RWPE1 (cell line): Measurements from ENCODE around the gene HIBADH.
"Not testable (repeated sequence)": the region's sequence is repeated elsewhere in the genome, so short reads cannot be mapped to it uniquely, and the experiment has no call there.

Experiments used
- CTCF ChIA-PET: fragments of 350-600 bp; sonication (Branson Sonifier 250); formaldehyde crosslinking; extraction: SDS; loops from one replicate; lab custom pipeline; 2021; lab: Yijun Ruan, JAX
- POLR2A ChIA-PET: fragments of 400-600 bp; formaldehyde crosslinking; extraction: SDS; loops from one replicate; lab custom pipeline; 2020; ENCODE audit warnings: antibody characterized with exemption; ENCODE audit not compliant: low non-redundant PET; lab: Yijun Ruan, JAX
- DNase-seq: peaks from one replicate; pipeline ENCODE4 v3.0.0; 2012; ENCODE audit warnings: low spot score
- H3K27ac ChIP-seq: fragments of 450-650 bp; 2 replicates; pipeline ENCODE4 v1.5.1; 2017
- CTCF ChIP-seq: fragments of 450-650 bp; conservative IDR thresholded peaks from 2 replicates; pipeline ENCODE4 v1.5.1; 2017; ENCODE audit warnings: low read depth, mild to moderate bottlenecking

The HIBADH gene

GRCh38 chr7:27677912-27678612, 15.4 kb upstream of the HIBADH start:
- CTCF ChIA-PET: interaction anchor here (0.6 to 1.0 kb wide), 2 partner anchors 45 to 398 kb away, joined by 3 read pairs; no protein-coding TSS in a partner anchor
- POLR2A ChIA-PET: no interaction called here
- peak overlapping the region; percentile 80 for H3K27ac ChIP-seq
- no peak for TF ChIP-seq CTCF
- peak; percentile 96 for DNase-seq

- H3K27ac ChIP-seq, DNase-seq, POLR2A ChIA-PET, CTCF ChIA-PET: not testable (repeated sequence)
Observed at GRCh38 chr7:27674126-27674525, 11.4 kb upstream of the HIBADH start.

GRCh38 chr7:27671675-27672074, 9.0 kb upstream of the HIBADH start:
- POLR2A ChIA-PET: no interaction called here
- no peak for TF ChIP-seq CTCF

DNA sequence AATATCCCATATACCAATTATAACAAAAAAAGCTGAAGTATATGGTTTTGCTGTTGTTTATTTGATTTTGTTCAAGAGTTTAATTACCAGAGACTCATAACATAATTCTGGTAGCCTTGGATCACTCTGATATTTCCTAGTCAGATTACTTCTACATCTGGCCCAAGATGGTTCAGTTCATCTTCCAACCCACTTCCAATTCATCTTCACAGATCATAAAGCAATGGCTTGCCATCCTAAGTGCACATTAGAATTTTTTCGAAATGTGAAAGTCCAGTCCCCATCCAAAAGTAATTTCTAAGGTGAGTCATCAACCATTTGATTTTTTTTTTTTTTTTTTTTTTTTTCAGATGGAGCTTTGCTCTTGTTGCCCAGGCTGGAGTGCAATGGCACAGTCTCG, 8.0 kb upstream of the HIBADH start:
- CTCF ChIA-PET: interaction anchor here (0.9 to 1.0 kb wide), 2 partner anchors 27 to 104 kb away, joined by 3 to 5 read pairs; no protein-coding TSS in a partner anchor
- H3K27ac ChIP-seq: no peak overlapping the region
- DNase-seq: no peak
- no peak for TF ChIP-seq CTCF
- POLR2A ChIA-PET: interaction anchor here (0.6 kb wide), 1 partner anchor 66 kb away, joined by 7 read pairs; no protein-coding TSS in a partner anchor

More at GRCh38 chr7:27671675-27672074, 9.0 kb upstream of the HIBADH start:
- no peak overlapping the region for H3K27ac ChIP-seq
- CTCF ChIA-PET: interaction anchor here (0.6 kb wide), 1 partner anchor 21 kb away, joined by 6 read pairs; no protein-coding TSS in a partner anchor
- DNase-seq: no peak

DNA sequence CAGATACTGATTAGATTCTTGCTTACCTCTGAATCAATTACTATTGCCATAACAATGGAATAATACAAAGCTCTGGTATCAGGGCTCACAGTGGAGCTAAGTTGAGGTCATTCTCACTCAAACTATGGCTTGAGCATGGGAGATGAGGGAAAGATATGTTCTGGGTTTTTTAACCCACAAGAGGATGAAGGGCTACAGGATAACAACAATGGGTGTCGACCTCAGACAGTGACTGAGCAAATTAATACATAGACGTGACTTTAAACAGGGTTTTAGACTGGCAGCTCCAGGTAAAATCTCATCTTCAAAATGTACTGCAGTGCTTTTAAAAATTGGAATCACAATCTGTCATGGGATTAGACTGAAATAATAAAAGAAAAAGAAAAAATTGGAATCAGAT, 7.5 kb upstream of the HIBADH start:
- no peak for DNase-seq
- no peak for TF ChIP-seq CTCF
- POLR2A ChIA-PET: no interaction called here
- H3K27ac ChIP-seq: no peak overlapping the region
- CTCF ChIA-PET: interaction anchor here (1.0 kb wide), 1 partner anchor 105 kb away, joined by 5 read pairs; no protein-coding TSS in a partner anchor

- POLR2A ChIA-PET: no interaction called here
- no peak overlapping the region for H3K27ac ChIP-seq
- TF ChIP-seq CTCF: no peak
- CTCF ChIA-PET: no interaction called here
- no peak for DNase-seq
Observed at GRCh38 chr7:27665531-27665930, 2.8 kb upstream of the HIBADH start.

DNA sequence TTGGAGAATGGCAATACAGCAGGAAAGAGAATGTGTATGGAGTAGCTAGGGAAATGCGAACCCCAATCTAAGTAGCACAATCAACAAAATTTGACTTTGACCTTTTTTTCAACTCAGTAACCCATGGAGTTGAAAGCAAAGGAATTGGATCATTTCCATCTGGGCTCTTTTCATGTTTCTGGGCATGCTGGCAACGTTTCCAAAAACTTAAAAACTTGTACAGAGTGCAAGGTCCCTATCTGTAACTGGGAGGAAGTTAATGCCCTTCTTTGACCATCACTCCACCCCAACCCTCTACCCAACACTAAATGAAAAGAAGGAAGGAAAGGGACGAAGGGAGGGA, 1.3 kb upstream of the HIBADH start:
- no peak for TF ChIP-seq CTCF
- POLR2A ChIA-PET: no interaction called here
- no peak overlapping the region for H3K27ac ChIP-seq
- no peak for DNase-seq
- CTCF ChIA-PET: no interaction called here
